Breast epithelium (tissue), 3 donors: ENCODE data around the gene ZNF148.

Experiments
- POLR2AphosphoS5 ChIP-seq, 3 donors: sonication (generic); formaldehyde crosslinking; IDR thresholded peaks; one replicate each; pipeline ENCODE4 v1.6.1; 2017; ENCODE audit warnings: antibody characterized with exemption in 3 of 3
- TF ChIP-seq, protein P1 (sequence below), 3 donors: fragments of 450-650 bp; IDR thresholded peaks; one replicate each; pipeline ENCODE4 v1.5.1; 2016 to 2017; ENCODE audit warnings: antibody characterized with exemption in 3 of 3, mild to moderate bottlenecking in 3 of 3, moderate library complexity in 3 of 3

DNA sequence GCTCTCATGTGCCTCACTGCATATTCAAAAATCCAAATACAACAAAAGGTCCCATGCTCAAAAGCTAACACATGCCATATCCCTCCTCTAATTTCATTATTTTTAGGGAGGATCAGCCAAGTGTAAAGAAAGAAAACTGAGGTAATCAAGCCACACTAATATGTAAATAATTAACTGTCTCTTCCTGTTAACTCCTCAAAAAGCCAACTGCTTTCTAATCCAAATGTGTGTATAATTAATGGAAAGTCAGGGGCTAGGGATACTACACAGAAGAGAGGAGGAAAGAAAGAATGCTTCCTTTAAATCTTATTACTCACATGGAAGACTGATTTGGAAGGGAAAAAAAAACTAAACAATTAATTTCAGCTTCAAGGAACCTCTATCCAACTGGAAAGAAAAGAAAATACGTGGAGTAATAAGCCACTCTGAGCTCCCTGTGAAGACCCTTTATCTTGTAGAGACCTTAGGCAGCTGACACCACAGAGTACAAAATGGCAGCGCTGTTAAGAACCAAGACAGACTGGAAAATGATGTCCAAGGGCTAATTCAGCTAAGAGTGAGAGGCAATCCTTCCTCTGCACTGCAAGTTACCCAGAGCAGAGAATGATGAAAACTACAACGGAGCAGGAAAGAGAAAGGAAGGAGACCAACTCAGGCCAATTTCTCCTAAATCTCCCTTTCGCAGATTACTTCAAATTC, 56.8 kb downstream of the ZNF148 start:
- TF ChIP-seq, protein P1, sequence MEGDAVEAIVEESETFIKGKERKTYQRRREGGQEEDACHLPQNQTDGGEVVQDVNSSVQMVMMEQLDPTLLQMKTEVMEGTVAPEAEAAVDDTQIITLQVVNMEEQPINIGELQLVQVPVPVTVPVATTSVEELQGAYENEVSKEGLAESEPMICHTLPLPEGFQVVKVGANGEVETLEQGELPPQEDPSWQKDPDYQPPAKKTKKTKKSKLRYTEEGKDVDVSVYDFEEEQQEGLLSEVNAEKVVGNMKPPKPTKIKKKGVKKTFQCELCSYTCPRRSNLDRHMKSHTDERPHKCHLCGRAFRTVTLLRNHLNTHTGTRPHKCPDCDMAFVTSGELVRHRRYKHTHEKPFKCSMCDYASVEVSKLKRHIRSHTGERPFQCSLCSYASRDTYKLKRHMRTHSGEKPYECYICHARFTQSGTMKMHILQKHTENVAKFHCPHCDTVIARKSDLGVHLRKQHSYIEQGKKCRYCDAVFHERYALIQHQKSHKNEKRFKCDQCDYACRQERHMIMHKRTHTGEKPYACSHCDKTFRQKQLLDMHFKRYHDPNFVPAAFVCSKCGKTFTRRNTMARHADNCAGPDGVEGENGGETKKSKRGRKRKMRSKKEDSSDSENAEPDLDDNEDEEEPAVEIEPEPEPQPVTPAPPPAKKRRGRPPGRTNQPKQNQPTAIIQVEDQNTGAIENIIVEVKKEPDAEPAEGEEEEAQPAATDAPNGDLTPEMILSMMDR (IDR thresholded peaks at IDR 0.05): no peak
- TF ChIP-seq POLR2AphosphoS5 (IDR thresholded peaks at IDR 0.05): no peak
